Mesenchymal stem cell (in vitro differentiated cells and primary cell): ENCODE measurements around the gene CFAP299.

Experiments used
- DNase-seq: peaks from one replicate; pipeline ENCODE4 v3.0.0-alpha.2; 2013
- H2AFZ ChIP-seq: one replicate; pipeline ENCODE4 v1.6.1; 2013; ENCODE audit warnings: low read depth, mild to moderate bottlenecking, control low read depth, inconsistent platforms, low read length, moderate library complexity
- H2AK5ac ChIP-seq: 2 replicates; pipeline ENCODE4 v1.6.1; 2013; ENCODE audit warnings: low read length, moderate library complexity, mild to moderate bottlenecking, inconsistent platforms; ENCODE audit not compliant: severe bottlenecking
- H2BK120ac ChIP-seq: one replicate; pipeline ENCODE4 v1.6.1; 2013; ENCODE audit warnings: low read depth, mild to moderate bottlenecking, inconsistent platforms, low read length, moderate library complexity
- H2BK12ac ChIP-seq, 2 experiments: one replicate each; pipeline ENCODE4 v1.6.1; 2013; ENCODE audit warnings: inconsistent platforms in 2 of 2, low read length in 2 of 2, mild to moderate bottlenecking in 2 of 2, moderate library complexity in 2 of 2, control low read depth in 1 of 2
- H2BK15ac ChIP-seq: one replicate; pipeline ENCODE4 v1.6.1; 2013; ENCODE audit warnings: mild to moderate bottlenecking, low read depth, inconsistent platforms; ENCODE audit not compliant: poor library complexity, severe bottlenecking
- H2BK5ac ChIP-seq: 2 replicates; pipeline ENCODE4 v1.6.1; 2013; ENCODE audit warnings: low read depth, mild to moderate bottlenecking, low read length, control low read depth, inconsistent platforms; ENCODE audit not compliant: poor library complexity, severe bottlenecking
- H3K14ac ChIP-seq, 2 experiments: one replicate each; pipeline ENCODE4 v1.6.1; 2013; ENCODE audit warnings: inconsistent platforms in 2 of 2, low read length in 2 of 2, control low read depth in 1 of 2, mild to moderate bottlenecking in 1 of 2, moderate library complexity in 1 of 2
- H3K18ac ChIP-seq, 2 experiments: one replicate each; pipeline ENCODE4 v1.6.1; 2013; ENCODE audit warnings: inconsistent platforms in 2 of 2, low read length in 2 of 2, control low read depth in 1 of 2, low read depth in 1 of 2, mild to moderate bottlenecking in 1 of 2
- H3K23ac ChIP-seq, 2 experiments: one replicate each; pipeline ENCODE4 v1.6.1; 2013; ENCODE audit warnings: inconsistent platforms in 2 of 2, low read length in 2 of 2, mild to moderate bottlenecking in 2 of 2, moderate library complexity in 2 of 2, control low read depth in 1 of 2
- H3K27ac ChIP-seq: 2 replicates; pipeline ENCODE4 v1.5.1; 2013; ENCODE audit warnings: mild to moderate bottlenecking, moderate library complexity, low read length, control low read depth, inconsistent platforms; ENCODE audit not compliant: poor library complexity, severe bottlenecking
- H3K27me3 ChIP-seq, 2 experiments: 2 replicates each; pipeline versions ENCODE4 v1.6.1 to v1.7.0; 2013; ENCODE audit warnings: low read length in 2 of 2, mild to moderate bottlenecking in 2 of 2, moderate library complexity in 2 of 2, control low read depth in 1 of 2, inconsistent platforms in 1 of 2; ENCODE audit not compliant: control insufficient read depth in 1 of 2, insufficient read depth in 1 of 2
- H3K36me3 ChIP-seq, 2 experiments: 2 replicates each; pipeline versions ENCODE4 v1.6.1 to v1.7.0; 2013; ENCODE audit warnings: low read length in 2 of 2, control low read depth in 1 of 2, inconsistent platforms in 1 of 2, low read depth in 1 of 2, mild to moderate bottlenecking in 1 of 2; ENCODE audit not compliant: insufficient read depth in 2 of 2, control insufficient read depth in 1 of 2
- H3K4ac ChIP-seq, 2 experiments: one replicate each; pipeline ENCODE4 v1.6.1; 2013; ENCODE audit warnings: inconsistent platforms in 2 of 2, low read length in 2 of 2, mild to moderate bottlenecking in 2 of 2, moderate library complexity in 2 of 2, control low read depth in 1 of 2, low read depth in 1 of 2
- H3K4me1 ChIP-seq: 2 replicates; pipeline ENCODE4 v1.6.1; 2013; ENCODE audit warnings: low read depth, low read length, control low read depth; ENCODE audit not compliant: control insufficient read depth, insufficient read depth
- H3K4me2 ChIP-seq: 2 replicates; pipeline ENCODE4 v1.6.1; 2013; ENCODE audit warnings: low read length, mild to moderate bottlenecking, inconsistent platforms; ENCODE audit not compliant: poor library complexity, severe bottlenecking
- H3K4me3 ChIP-seq, 2 experiments: 2 replicates each; pipeline versions ENCODE4 v1.5.1 to v1.7.0; 2013; ENCODE audit warnings: low read length in 2 of 2, mild to moderate bottlenecking in 2 of 2, control low read depth in 1 of 2, low read depth in 1 of 2; ENCODE audit not compliant: insufficient read depth in 1 of 2
- H3K79me1 ChIP-seq: replicated peaks from 2 replicates; pipeline ENCODE4 v1.6.1; 2013; ENCODE audit warnings: mild to moderate bottlenecking, control low read depth, low read length, inconsistent platforms; ENCODE audit not compliant: poor library complexity, severe bottlenecking
- H3K9ac ChIP-seq: 2 replicates; pipeline ENCODE4 v1.7.0; 2013; ENCODE audit warnings: mild to moderate bottlenecking, low read length, moderate library complexity
- H3K9me3 ChIP-seq: 2 replicates; pipeline ENCODE4 v1.7.0; 2013; ENCODE audit warnings: mild to moderate bottlenecking, low read length; ENCODE audit not compliant: control insufficient read depth
- H4K8ac ChIP-seq: one replicate; pipeline ENCODE4 v1.6.1; 2013; ENCODE audit warnings: inconsistent platforms, mild to moderate bottlenecking, low read length, moderate library complexity
- H4K91ac ChIP-seq: one replicate; pipeline ENCODE4 v1.6.1; 2013; ENCODE audit warnings: mild to moderate bottlenecking, low read length, inconsistent platforms
- WGBS: methylation state at CpG from one replicate; pipeline ENCODE4 v1.1.7; 2013; ENCODE audit warnings: mixed read lengths; 5-methylcytosine and 5-hydroxymethylcytosine counted together

CFAP299 gene

GRCh38 chr4:80462621-80463091, 127.1 kb downstream of the CFAP299 start:
- no peak overlapping the region for H3K4me2 ChIP-seq
- H4K91ac ChIP-seq, result no peak overlapping the region
- no peak overlapping the region for H3K14ac ChIP-seq
- no peaks in the 10 kb centered on the region for H3K36me3 ChIP-seq
- H3K79me1 ChIP-seq, result no peaks in the 10 kb centered on the region
- no peak overlapping the region for H2AK5ac ChIP-seq
- no peak overlapping the region for H3K18ac ChIP-seq
- 69% methylated on average over 2 of the region's 2 CpGs for WGBS
- DNase-seq, result peak; percentile 5
- no peaks in the 10 kb centered on the region for H3K9me3 ChIP-seq
- H3K23ac ChIP-seq, result no peak overlapping the region
- no peak overlapping the region for H2AFZ ChIP-seq
- no peak overlapping the region for H2BK5ac ChIP-seq
- no peaks in the 10 kb centered on the region for H3K4me1 ChIP-seq
- H2BK15ac ChIP-seq, result no peak overlapping the region
- H3K9ac ChIP-seq, result peak overlapping the region; percentile 81
- no peak overlapping the region for H3K4ac ChIP-seq
- no peak overlapping the region for H2BK120ac ChIP-seq
- H3K27ac ChIP-seq, result no peak overlapping the region
- no peak overlapping the region for H2BK12ac ChIP-seq
- peak overlapping the region in 1 of 2 experiments; percentile 72 for H3K4me3 ChIP-seq
- no peaks in the 10 kb centered on the region for H3K27me3 ChIP-seq
- H4K8ac ChIP-seq, result no peak overlapping the region

GRCh38 chr4:80463509-80463908, 128.0 kb downstream of the CFAP299 start:
- H3K27ac ChIP-seq, result no peak overlapping the region
- WGBS, result 77% methylated on average over 3 of the region's 4 CpGs
- no peak overlapping the region for H2AFZ ChIP-seq
- no peak overlapping the region for H2AK5ac ChIP-seq
- peak overlapping the region in 1 of 2 experiments; percentile 72 for H3K4me3 ChIP-seq
- H3K27me3 ChIP-seq, result no peaks in the 10 kb centered on the region
- no peak overlapping the region for H4K8ac ChIP-seq
- H2BK15ac ChIP-seq, result no peak overlapping the region
- no peak overlapping the region for H2BK120ac ChIP-seq
- no peak overlapping the region for H2BK5ac ChIP-seq
- H3K18ac ChIP-seq, result no peak overlapping the region
- no peaks in the 10 kb centered on the region for H3K36me3 ChIP-seq
- H3K4me2 ChIP-seq, result no peak overlapping the region
- no peaks in the 10 kb centered on the region for H3K4me1 ChIP-seq
- H4K91ac ChIP-seq, result no peak overlapping the region
- H3K79me1 ChIP-seq, result no peaks in the 10 kb centered on the region
- peak overlapping the region; percentile 81 for H3K9ac ChIP-seq
- H3K4ac ChIP-seq, result no peak overlapping the region
- H3K9me3 ChIP-seq, result no peaks in the 10 kb centered on the region
- H3K14ac ChIP-seq, result no peak overlapping the region
- H3K23ac ChIP-seq, result no peak overlapping the region
- no peak overlapping the region for H2BK12ac ChIP-seq
- no peak for DNase-seq

GRCh38 chr4:80465238-80465637, 129.7 kb downstream of the CFAP299 start:
- no peak overlapping the region for H3K27ac ChIP-seq
- H3K4me3 ChIP-seq, result no peak overlapping the region
- H3K4ac ChIP-seq, result no peak overlapping the region
- no peak overlapping the region for H3K9ac ChIP-seq
- H3K23ac ChIP-seq, result no peak overlapping the region
- no peak overlapping the region for H3K4me2 ChIP-seq
- H2BK12ac ChIP-seq, result no peak overlapping the region
- no peak overlapping the region for H2BK120ac ChIP-seq
- no peaks in the 10 kb centered on the region for H3K27me3 ChIP-seq
- no peaks in the 10 kb centered on the region for H3K79me1 ChIP-seq
- H2AK5ac ChIP-seq, result no peak overlapping the region
- H4K8ac ChIP-seq, result no peak overlapping the region
- H2AFZ ChIP-seq, result no peak overlapping the region
- no peak overlapping the region for H3K18ac ChIP-seq
- H3K14ac ChIP-seq, result no peak overlapping the region
- no peak for DNase-seq
- no CpG with 5 or more reads among the region's 1 CpG for WGBS
- H3K36me3 ChIP-seq, result no peaks in the 10 kb centered on the region
- H3K4me1 ChIP-seq, result no peaks in the 10 kb centered on the region
- no peak overlapping the region for H4K91ac ChIP-seq
- H2BK15ac ChIP-seq, result no peak overlapping the region
- H3K9me3 ChIP-seq, result no peaks in the 10 kb centered on the region
- no peak overlapping the region for H2BK5ac ChIP-seq

- no peaks in the 10 kb centered on the region for H3K4me1 ChIP-seq
- no peak overlapping the region for H2AFZ ChIP-seq
- peak; percentile 6 for DNase-seq
- no peak overlapping the region for H3K4me2 ChIP-seq
- no peak overlapping the region for H2BK12ac ChIP-seq
- H2BK120ac ChIP-seq, result no peak overlapping the region
- no peak overlapping the region for H3K18ac ChIP-seq
- H3K36me3 ChIP-seq, result no peaks in the 10 kb centered on the region
- no peaks in the 10 kb centered on the region for H3K9me3 ChIP-seq
- H3K79me1 ChIP-seq, result no peaks in the 10 kb centered on the region
- no peak overlapping the region for H3K9ac ChIP-seq
- no peak overlapping the region for H3K27ac ChIP-seq
- no peak overlapping the region for H3K23ac ChIP-seq
- H4K8ac ChIP-seq, result no peak overlapping the region
- no peak overlapping the region for H2BK15ac ChIP-seq
- H4K91ac ChIP-seq, result no peak overlapping the region
- no peak overlapping the region for H2AK5ac ChIP-seq
- H3K14ac ChIP-seq, result no peak overlapping the region
- no peak overlapping the region for H3K4me3 ChIP-seq
- no peak overlapping the region for H2BK5ac ChIP-seq
- no peak overlapping the region for H3K4ac ChIP-seq
- no peaks in the 10 kb centered on the region for H3K27me3 ChIP-seq
- WGBS, result 61% methylated on average over 3 of the region's 3 CpGs
Observed at GRCh38 chr4:80465736-80466135, 130.2 kb downstream of the CFAP299 start.
